GM18870 (cell line): ENCODE results near the gene FMC1.

Experiments used
- ATAC-seq: cut with Tn5 transposase; IDR thresholded peaks from one replicate; pipeline ENCODE4 v1.9.1; 2021; ENCODE audit warnings: moderate library complexity; ENCODE audit not compliant: unreplicated experiment

FMC1 gene

DNA sequence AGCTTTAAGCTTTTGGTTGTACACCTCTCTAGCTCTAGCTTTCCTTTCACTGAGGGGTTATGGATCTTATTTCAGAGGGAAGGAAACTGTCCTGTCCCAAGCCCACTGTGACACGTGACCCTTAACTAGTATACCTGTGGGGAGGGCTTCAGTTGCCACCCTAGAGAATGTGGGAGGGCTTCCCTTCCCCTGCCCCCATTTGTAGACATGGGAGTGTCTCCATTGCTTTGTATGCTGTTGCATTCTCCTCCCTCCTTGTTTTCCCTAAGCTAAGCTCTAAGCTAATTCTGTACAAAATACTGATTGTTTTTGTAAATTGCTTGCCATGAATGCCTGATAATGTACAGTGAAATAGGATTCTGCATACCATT is 29.8 kb downstream of the FMC1 start:
- no peak for ATAC-seq

GRCh38 chr7:139374246-139374645 is 33.1 kb downstream of the FMC1 start:
- ATAC-seq = no peak

DNA sequence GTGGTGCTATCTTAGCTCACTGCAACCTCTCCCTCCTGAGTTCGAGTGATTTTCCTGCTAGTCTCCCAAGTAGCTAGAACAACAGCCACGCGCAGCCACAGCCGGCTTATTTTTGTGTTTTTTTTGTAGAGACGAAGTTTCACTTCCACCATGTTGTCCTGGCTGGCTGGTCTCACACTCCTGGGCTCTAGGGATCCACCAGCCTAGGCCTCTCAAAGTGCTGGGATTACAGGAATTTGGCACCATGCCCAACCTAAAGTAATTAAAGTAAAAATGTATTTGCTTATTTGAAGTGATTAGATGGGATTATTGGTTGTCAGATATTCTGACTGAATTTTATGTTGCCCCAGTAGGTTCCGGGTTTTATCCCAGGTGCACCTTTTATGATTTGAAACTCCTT is 41.3 kb downstream of the FMC1 start:
- ATAC-seq = no peak

- no peak for ATAC-seq
Observed at GRCh38 chr7:139384611-139385010, 43.5 kb downstream of the FMC1 start.

GRCh38 chr7:139387594-139387993 is 46.5 kb downstream of the FMC1 start:
- no peak for ATAC-seq

DNA sequence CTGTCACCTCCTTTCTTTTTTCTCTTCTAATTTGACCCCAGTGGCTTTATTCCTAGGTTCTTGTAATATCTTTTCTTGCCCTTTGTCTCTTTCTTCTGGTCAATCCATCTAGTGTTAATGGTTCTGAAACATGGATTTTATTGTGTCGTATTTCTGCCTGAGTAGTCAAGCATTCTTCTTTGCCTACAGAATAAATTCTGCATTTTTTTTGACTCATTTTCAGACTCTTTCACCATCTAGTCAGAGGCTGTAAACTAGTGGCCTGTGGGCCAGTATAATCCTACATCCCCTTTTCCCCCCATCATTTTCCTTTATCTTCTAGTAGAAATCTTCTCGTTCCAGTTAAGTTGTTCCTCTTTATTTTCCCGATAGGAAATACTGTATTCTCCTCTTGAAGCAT is 48.0 kb downstream of the FMC1 start:
- no peak for ATAC-seq

- no peak for ATAC-seq
Observed at GRCh38 chr7:139389774-139390173, 48.6 kb downstream of the FMC1 start.

DNA sequence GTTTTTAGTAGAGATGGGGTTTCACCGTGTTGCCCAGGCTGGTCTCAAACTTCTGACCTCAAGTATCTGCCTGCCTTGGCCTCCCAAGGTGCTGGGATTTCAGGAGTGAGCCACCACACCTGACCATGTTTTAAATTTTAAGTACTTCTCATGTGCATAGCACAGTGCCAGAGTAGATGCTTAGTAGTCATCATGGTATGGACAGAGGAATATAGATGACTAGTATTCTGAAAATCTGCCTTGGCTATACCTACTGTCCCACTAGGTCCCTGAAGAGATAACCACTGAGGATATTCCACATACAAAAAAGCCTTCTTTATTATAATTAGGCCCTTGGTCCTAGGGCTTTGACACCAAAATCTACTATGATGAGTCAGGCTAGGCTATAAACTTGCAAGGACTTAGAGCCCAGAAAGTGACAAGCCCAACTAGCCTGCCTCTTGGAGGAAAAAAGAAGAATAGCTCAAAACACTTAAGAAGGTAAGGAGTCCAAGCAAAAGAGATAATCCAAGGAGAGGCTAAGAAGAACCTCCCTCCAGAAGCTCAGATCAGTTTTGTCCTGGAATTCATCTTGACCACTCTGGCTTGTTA is 52.6 kb downstream of the FMC1 start:
- ATAC-seq = no peak

GRCh38 chr7:139394540-139394939 is 53.4 kb downstream of the FMC1 start:
- ATAC-seq = no peak
